CD4-positive, CD25-positive, alpha-beta regulatory T cell (primary cell): ENCODE data around the gene KATNAL2. TPM values are rescaled to one million over a fixed set of nuclear protein-coding genes. Genes with fewer than 3 reads are reported as not detected.
"Not testable (repeated sequence)": the region's sequence is repeated elsewhere in the genome, so short reads cannot be mapped to it uniquely, and the experiment has no call there.

ENCODE experiments used
- ATAC-seq, 2 donors: fragments of 150-1000 bp; cut with Tn5 transposase; one replicate each; pipeline ENCODE4 v1.10.0; 2021; ENCODE audit warnings: low read depth in 2 of 2, moderate number of reproducible peaks in 2 of 2, moderate library complexity in 1 of 2
- DNase-seq, 3 donors: peaks; one replicate each; pipeline versions ENCODE4 v3.0.0 to v3.0.0-alpha.2; 2012 to 2022; ENCODE audit warnings: mixed read lengths in 1 of 3
- H3K27ac ChIP-seq: one replicate; pipeline ENCODE4 v1.7.0; 2013; ENCODE audit warnings: mild to moderate bottlenecking, low read length; ENCODE audit not compliant: insufficient read depth, poor library complexity, severe bottlenecking
- H3K27me3 ChIP-seq: one replicate; pipeline ENCODE4 v1.7.0; 2013; ENCODE audit warnings: low read length; ENCODE audit not compliant: control insufficient read depth, insufficient read depth
- H3K36me3 ChIP-seq: one replicate; pipeline ENCODE4 v1.7.0; 2013; ENCODE audit warnings: mild to moderate bottlenecking, low read length, moderate library complexity; ENCODE audit not compliant: control insufficient read depth, insufficient read depth
- H3K4me1 ChIP-seq: 2 replicates; pipeline ENCODE4 v1.7.0; 2013; ENCODE audit warnings: mild to moderate bottlenecking, low read length; ENCODE audit not compliant: insufficient read depth, control insufficient read depth, poor library complexity, severe bottlenecking
- H3K4me3 ChIP-seq: one replicate; pipeline ENCODE4 v1.7.0; 2013; ENCODE audit warnings: low read depth, mild to moderate bottlenecking, low read length, moderate library complexity
- H3K9me3 ChIP-seq, 2 experiments: 1 replicate in 1 of 2; 2 replicates in 1 of 2; pipeline ENCODE4 v1.7.0; 2013; ENCODE audit warnings: low read length in 2 of 2, mild to moderate bottlenecking in 1 of 2, moderate library complexity in 1 of 2; ENCODE audit not compliant: control insufficient read depth in 2 of 2
- H3K27ac Mint-ChIP-seq, 3 donors: one replicate each; pipeline ENCODE4 v1.8.0; 2020 to 2022; ENCODE audit warnings: mild to moderate bottlenecking in 3 of 3, mixed read lengths in 3 of 3, moderate library complexity in 2 of 3
- H3K27me3 Mint-ChIP-seq: one replicate; pipeline ENCODE4 v1.8.0; 2022; ENCODE audit warnings: mild to moderate bottlenecking, mixed read lengths
- H3K36me3 Mint-ChIP-seq: one replicate; pipeline ENCODE4 v1.8.0; 2020; ENCODE audit warnings: mixed read lengths
- H3K4me1 Mint-ChIP-seq, 4 donors: one replicate each; pipeline ENCODE4 v1.8.0; 2020 to 2022; ENCODE audit warnings: mixed read lengths in 4 of 4, mild to moderate bottlenecking in 1 of 4
- H3K4me3 Mint-ChIP-seq, 4 donors: one replicate each; pipeline ENCODE4 v1.8.0; 2020 to 2022; ENCODE audit warnings: mild to moderate bottlenecking in 4 of 4, mixed read lengths in 4 of 4, moderate library complexity in 3 of 4
- H3K9me3 Mint-ChIP-seq, 7 donors: one replicate each; pipeline ENCODE4 v1.8.0; 2020 to 2022; ENCODE audit warnings: mixed read lengths in 7 of 7, mild to moderate bottlenecking in 3 of 7, moderate library complexity in 2 of 7
- polyA plus RNA-seq, 4 donors: library from polyadenylated mRNA; unstranded; fragments of 300-500 nt; fragmentation: Illumina TruSeq; gene quantifications; one replicate each; pipeline ENCODE4 v1.2.3, GENCODE V29; 2021
- total RNA-seq: library from RNA; stranded (reverse); gene quantifications from one replicate; pipeline ENCODE4 v1.2.3, GENCODE V29; 2022

KATNAL2 gene
- total and polyA plus RNA-seq, 5 donors from 2014 or later: 0.51 TPM; not detected in 4

- Mint-ChIP-seq H3K4me3 (no peak overlapping the region), H3K36me3 (no peaks in the 10 kb centered on the region), H3K4me1 (no peaks in the 10 kb centered on the region), H3K27me3 (peaks cover 10% of the 10 kb centered on the region), H3K27ac (no peak overlapping the region), H3K9me3 (peaks cover 0 to 3% (median 0%) of the 10 kb centered on the region in 7 donors)
- DNase-seq (no peak), ATAC-seq (no peak)
- no peak overlapping the region for H3K27ac ChIP-seq
- H3K4me1 ChIP-seq: peaks cover 5% of the 10 kb centered on the region
- H3K4me3 ChIP-seq: no peak overlapping the region
- H3K9me3 ChIP-seq: no peaks in the 10 kb centered on the region
- no peaks in the 10 kb centered on the region for H3K36me3 ChIP-seq
- peaks cover 7% of the 10 kb centered on the region for H3K27me3 ChIP-seq
Measured at GRCh38 chr18:46942646-46943045, 25.2 kb downstream of the KATNAL2 start.

GRCh38 chr18:46946656-46947282 is 29.4 kb downstream of the KATNAL2 start:
- Mint-ChIP-seq H3K4me1 (no peaks in the 10 kb centered on the region), H3K4me3 (no peak overlapping the region), H3K27me3 (peaks cover 22% of the 10 kb centered on the region), H3K9me3 (peaks cover 0 to 1% (median 0%) of the 10 kb centered on the region in 7 donors), H3K27ac (no peak overlapping the region), H3K36me3 (no peaks in the 10 kb centered on the region)
- Histone ChIP-seq H3K36me3 (no peaks in the 10 kb centered on the region), H3K4me3 (peak overlapping the region; percentile 64), H3K27ac (no peak overlapping the region), H3K4me1 (peaks cover 5% of the 10 kb centered on the region), H3K9me3 (no peaks in the 10 kb centered on the region), H3K27me3 (peaks cover 7% of the 10 kb centered on the region)
- DNase-seq: peak; percentile 5 to 79 (median 34)
- peak; percentile 69 to 70 for ATAC-seq

- Mint-ChIP-seq H3K4me3 (no peak overlapping the region), H3K27ac (no peak overlapping the region), H3K27me3 (peaks cover 16% of the 10 kb centered on the region), H3K9me3 (no peaks in the 10 kb centered on the region), H3K4me1 (no peaks in the 10 kb centered on the region), H3K36me3 (no peaks in the 10 kb centered on the region)
- H3K27me3 ChIP-seq: peaks cover 6% of the 10 kb centered on the region
- H3K27ac ChIP-seq: no peak overlapping the region
- ATAC-seq (no peak), DNase-seq (peak in 1 of 3 donors; percentile 44)
- no peak overlapping the region for H3K4me3 ChIP-seq
- no peaks in the 10 kb centered on the region for H3K36me3 ChIP-seq
- H3K4me1 ChIP-seq: peaks cover 5% of the 10 kb centered on the region
- no peaks in the 10 kb centered on the region for H3K9me3 ChIP-seq
Measured at GRCh38 chr18:46950064-46950656, 32.8 kb downstream of the KATNAL2 start.

GRCh38 chr18:46953195-46953594 is 35.8 kb downstream of the KATNAL2 start:
- Histone ChIP-seq H3K27me3 (no peaks in the 10 kb centered on the region), H3K4me3 (no peak overlapping the region), H3K9me3 (no peaks in the 10 kb centered on the region), H3K4me1 (no peaks in the 10 kb centered on the region), H3K36me3 (no peaks in the 10 kb centered on the region), H3K27ac (no peak overlapping the region)
- no peak overlapping the region for H3K4me3 Mint-ChIP-seq
- H3K36me3 Mint-ChIP-seq: no peaks in the 10 kb centered on the region
- no peak for ATAC-seq
- peaks cover 0 to 5% (median 0%) of the 10 kb centered on the region in 7 donors for H3K9me3 Mint-ChIP-seq
- peak overlapping the region in 1 of 3 donors; percentile 43 for H3K27ac Mint-ChIP-seq
- peaks cover 15% of the 10 kb centered on the region for H3K27me3 Mint-ChIP-seq
- no peaks in the 10 kb centered on the region for H3K4me1 Mint-ChIP-seq
- DNase-seq: no peak

- no peaks in the 10 kb centered on the region for H3K36me3 Mint-ChIP-seq
- Histone ChIP-seq H3K27me3 (no peaks in the 10 kb centered on the region), H3K4me3 (no peak overlapping the region), H3K36me3 (no peaks in the 10 kb centered on the region), H3K27ac (no peak overlapping the region), H3K9me3 (no peaks in the 10 kb centered on the region), H3K4me1 (no peaks in the 10 kb centered on the region)
- no peaks in the 10 kb centered on the region for H3K27me3 Mint-ChIP-seq
- H3K9me3 Mint-ChIP-seq: peaks cover 0 to 10% (median 3%) of the 10 kb centered on the region in 7 donors
- no peak for ATAC-seq
- H3K27ac Mint-ChIP-seq: no peak overlapping the region
- DNase-seq: no peak
- H3K4me3 Mint-ChIP-seq: no peak overlapping the region
- H3K4me1 Mint-ChIP-seq: no peaks in the 10 kb centered on the region
Measured at GRCh38 chr18:46958209-46958608, 40.8 kb downstream of the KATNAL2 start.

GRCh38 chr18:46963656-46964578 is 46.5 kb downstream of the KATNAL2 start:
- H3K4me3 Mint-ChIP-seq, H3K4me1 ChIP-seq, DNase-seq, H3K9me3 ChIP-seq, H3K36me3 Mint-ChIP-seq, H3K27ac Mint-ChIP-seq, H3K9me3 Mint-ChIP-seq, H3K27me3 ChIP-seq, H3K27ac ChIP-seq, H3K36me3 ChIP-seq, H3K4me1 Mint-ChIP-seq, H3K27me3 Mint-ChIP-seq, H3K4me3 ChIP-seq: not testable (repeated sequence)
- peak in 1 of 2 donors; percentile 4 for ATAC-seq

- H3K9me3 Mint-ChIP-seq, H3K27me3 ChIP-seq, H3K4me3 ChIP-seq, H3K9me3 ChIP-seq, H3K4me3 Mint-ChIP-seq, H3K27ac Mint-ChIP-seq, H3K27ac ChIP-seq, DNase-seq, H3K27me3 Mint-ChIP-seq, H3K4me1 Mint-ChIP-seq, H3K4me1 ChIP-seq, H3K36me3 Mint-ChIP-seq, H3K36me3 ChIP-seq: not testable (repeated sequence)
- peak; percentile 5 to 25 for ATAC-seq
Measured at GRCh38 chr18:46964579-46965293, 47.3 kb downstream of the KATNAL2 start.
